DMS53 treated with DMSO at 0.1 percent for 48 hours (cell line): ENCODE measurements around the gene UBR4.

Experiments used
- DNase-seq: peaks from one replicate; lab custom pipeline; 2025; ENCODE audit not compliant: unreplicated experiment; lab: John Stamatoyannopoulos, UW

The UBR4 gene

GRCh38 chr1:19149736-19150135 lies 60.3 kb downstream of the UBR4 start:
- no peak for DNase-seq

GRCh38 chr1:19140465-19140864 lies 69.6 kb downstream of the UBR4 start:
- no peak for DNase-seq

- no peak for DNase-seq
These were observed 70.4 kb downstream of the UBR4 start for GRCh38 chr1:19139711-19140110.

DNA sequence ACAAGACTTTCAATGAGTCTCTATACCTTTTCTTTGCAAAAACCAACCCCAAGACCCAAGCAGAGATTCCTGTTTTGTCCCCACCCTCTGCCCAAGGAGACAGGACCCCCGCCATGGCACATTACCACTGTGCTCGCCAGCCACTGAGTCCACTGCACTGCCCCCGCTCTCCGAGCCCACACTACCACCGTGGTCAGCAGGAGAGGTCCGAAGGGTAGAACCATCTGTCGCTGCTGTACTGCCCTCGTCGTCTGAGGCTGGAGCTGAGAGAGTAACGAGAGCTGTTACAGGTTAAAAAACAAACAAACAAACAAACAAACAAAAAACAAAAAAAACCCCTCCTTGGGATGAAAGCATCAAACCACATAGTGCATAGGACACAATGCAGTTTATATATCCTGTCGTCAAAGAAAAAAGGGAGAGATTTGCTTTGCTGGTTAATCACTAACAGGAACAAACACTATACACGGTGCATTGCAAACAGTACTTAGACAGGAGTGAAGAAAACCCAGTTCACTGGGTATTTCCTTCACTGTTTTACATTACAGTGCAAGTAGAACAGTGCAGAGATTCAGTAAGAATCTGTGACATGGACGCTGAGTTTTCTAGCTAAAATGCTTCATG lies 71.0 kb downstream of the UBR4 start:
- peak; percentile 48 for DNase-seq

DNA sequence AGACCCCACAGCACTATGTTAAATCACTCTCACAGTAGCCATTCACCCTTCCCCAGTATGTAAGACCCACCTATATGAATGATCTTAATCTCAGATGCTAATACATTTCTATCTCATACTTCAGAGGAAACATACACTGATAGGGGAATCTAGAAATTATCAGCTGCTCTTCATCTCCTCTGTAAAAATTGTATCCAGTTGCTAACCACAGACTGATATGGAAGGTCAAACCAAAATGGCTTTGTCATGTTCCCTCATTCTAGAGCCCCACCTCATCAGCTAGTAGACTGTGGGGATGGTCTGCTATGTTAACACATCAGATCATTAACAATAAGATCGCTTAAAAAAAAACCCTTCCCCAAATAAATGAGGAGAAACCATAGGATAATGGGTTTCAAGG lies 71.7 kb downstream of the UBR4 start:
- DNase-seq, result no peak

DNA sequence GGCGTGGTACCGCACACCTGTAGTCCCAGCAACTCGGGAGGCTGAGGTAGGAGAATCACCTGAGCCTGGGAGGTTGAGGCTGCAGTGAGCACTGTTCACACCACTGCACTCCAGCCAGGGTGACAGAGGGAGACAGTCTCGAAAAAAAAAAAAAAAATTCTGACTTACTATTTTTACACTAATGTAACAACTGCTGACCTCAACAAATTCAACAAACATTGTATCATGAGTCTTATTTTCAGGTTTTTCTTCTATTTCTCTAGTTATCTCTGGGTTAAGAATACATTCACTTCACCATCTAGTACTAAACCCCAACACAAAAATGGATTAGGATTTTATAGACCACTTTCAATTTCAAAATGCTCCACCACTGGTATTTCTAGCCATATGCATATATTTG lies 72.9 kb downstream of the UBR4 start:
- DNase-seq, result no peak

GRCh38 chr1:19133360-19133759 lies 76.7 kb downstream of the UBR4 start:
- no peak for DNase-seq

DNA sequence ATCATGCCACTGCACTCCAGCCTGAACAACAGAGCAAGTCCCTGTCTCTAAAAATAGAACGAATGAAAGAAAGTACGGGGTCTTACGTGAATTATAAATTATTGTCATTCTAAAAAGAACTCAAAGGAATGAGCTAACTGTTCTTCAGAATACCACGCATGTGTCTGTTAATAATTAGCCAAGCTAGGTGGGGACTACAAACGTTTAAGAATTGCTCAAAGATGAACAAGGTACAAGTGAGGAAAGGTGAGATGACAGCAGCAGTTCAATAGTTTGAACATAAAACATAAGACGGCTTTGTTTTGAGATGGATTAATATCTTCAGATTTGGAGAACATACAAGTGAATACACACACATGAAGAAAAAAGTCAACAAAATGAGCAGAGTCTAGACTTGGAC lies 79.6 kb downstream of the UBR4 start:
- no peak for DNase-seq

GRCh38 chr1:19128968-19129514 lies 81.0 kb downstream of the UBR4 start:
- DNase-seq, result no peak

GRCh38 chr1:19124273-19124672 lies 85.8 kb downstream of the UBR4 start:
- DNase-seq, result no peak

DNA sequence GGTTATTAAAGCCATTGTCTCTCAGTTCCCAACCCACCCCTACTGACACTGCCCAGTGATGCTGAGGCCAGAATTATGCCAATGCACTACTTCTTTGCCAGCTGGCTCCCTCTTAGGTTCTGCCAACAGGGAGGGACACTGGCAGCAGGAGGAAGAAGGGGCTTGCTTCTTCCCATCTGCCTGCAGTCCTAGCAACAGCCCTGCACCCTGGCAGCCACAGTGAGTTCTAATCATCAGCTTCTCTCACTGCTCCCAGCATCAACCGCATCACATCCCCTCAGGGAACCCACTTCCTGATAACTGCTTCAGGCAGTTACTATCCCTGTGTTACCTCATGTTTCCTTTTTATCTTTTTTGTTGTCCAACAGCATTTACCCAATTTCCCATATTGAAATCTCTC lies 86.2 kb downstream of the UBR4 start:
- DNase-seq, result no peak

DNA sequence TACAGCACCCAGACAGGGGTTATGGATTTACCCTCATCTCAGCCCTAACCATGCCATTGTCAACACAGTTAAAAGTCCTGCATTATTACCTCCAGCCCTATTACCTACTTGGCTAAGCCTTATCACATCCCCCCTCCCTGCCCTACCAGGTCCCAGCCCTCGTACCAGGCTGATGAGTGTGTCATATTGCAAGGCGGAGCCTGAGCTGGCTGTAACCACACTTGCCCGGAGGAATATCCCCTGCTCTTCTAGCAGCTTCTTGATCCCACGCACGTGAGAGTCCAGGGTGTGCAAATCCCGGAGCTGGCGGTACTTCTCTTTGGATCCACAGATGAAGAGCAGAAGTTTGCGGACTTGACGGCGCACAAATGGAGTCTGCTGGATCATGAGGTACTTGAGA lies 87.4 kb downstream of the UBR4 start:
- no peak for DNase-seq

DNA sequence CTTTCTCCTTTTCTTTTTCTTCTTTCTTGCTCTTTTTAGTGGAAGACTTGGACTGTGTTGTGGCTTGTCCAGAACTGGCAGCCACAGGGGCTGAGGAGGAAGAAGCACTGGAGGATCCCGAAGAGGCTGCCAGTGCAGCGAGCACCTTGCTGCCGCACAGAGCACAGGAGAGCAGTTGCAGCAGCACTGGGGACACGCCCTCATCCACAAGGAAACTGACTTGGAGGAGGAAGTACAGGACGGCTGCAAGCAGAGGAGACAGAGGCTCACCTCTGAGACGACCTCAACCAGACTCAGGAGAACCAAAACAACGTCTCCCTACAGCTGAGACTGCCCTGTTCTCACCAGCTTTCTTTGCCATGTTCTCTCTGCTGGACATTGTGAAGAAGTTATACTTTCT lies 88.9 kb downstream of the UBR4 start:
- no peak for DNase-seq

GRCh38 chr1:19120070-19120469 lies 90.0 kb downstream of the UBR4 start:
- no peak for DNase-seq

DNA sequence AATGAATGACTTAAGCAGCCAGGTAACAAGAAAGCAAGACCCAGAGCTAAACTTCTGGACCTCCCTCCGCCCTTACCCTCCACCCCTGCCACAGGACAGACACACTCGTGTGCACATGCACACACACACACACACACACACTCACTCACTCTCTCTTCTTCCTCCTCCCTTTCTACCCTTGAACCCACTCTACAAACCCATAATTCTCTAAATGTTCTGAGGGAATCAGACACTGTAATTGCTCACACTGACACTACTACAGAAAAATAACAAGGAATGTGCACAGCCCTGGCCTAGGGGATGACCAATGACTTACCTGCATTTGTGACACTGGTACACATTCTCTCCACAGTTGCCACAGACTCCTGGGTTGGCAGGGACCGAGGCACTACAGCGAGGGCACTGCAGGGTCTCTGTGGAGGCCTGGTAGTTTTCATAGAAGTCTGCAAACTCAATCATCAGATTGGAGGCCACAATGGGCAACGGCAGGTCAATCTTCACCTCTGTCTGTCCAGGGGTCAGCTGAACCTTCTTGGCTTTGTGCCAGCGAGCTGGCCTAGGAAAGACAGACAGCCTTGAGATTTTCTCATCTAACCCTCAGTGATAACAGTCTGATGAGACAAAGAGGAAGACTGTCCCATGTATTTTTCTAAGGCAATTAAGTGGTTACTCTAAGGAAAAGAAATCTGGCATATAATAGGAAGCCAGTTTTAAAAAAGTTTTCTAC lies 94.8 kb downstream of the UBR4 start:
- no peak for DNase-seq

- DNase-seq, result no peak
These were observed 96.4 kb downstream of the UBR4 start for GRCh38 chr1:19113697-19114092.

DNA sequence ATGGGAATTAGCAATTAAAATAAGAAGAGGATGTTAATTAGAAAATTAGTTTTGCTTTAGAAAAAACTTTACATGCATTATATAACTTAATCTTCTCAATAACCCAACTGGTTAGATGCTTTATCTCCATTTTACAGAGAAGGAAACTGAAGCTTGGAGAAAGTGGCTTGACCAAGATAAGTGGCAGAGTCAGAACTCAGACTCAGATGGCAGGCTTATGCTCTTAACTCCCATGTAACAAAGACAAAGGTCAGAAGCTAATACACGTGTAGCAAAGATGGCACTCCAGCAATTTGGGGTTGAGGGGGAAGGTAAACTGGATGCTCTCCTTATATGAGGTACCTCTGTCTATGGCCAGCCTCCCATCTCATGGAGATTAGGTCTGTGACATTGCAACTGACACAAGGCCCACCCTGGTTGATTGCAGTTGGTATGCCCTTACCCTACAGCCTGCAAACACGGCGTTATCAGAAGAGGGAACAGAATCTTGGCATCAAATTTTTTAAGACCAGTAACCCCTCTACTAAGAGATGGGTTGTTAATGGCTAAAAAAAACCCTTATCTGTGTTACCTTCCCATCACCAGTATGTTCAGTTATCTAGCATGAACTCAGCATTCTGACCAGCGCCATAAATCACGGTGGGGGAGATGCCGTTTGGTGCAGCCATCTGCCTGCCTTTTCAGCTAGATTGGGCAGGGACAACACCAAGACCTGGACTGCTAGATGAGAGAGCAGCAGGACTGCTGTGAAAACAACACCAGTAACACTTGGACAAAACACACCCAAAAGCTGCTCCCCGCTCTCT lies 97.0 kb downstream of the UBR4 start:
- no peak for DNase-seq

- DNase-seq, result no peak
These were observed 99.7 kb downstream of the UBR4 start for GRCh38 chr1:19110257-19110927.

GRCh38 chr1:19109545-19109944 lies 100.5 kb downstream of the UBR4 start:
- no peak for DNase-seq

GRCh38 chr1:19101244-19101643 lies 108.8 kb downstream of the UBR4 start:
- DNase-seq, result no peak

- no peak for DNase-seq
These were observed 110.0 kb downstream of the UBR4 start for GRCh38 chr1:19100028-19100427.
